SIG-M5 treated with dmso at 0.1 percent for 504 hours (cell line): ENCODE measurements around the gene IFITM10.
A peak's percentile ranks its signal among the peaks of the same experiment; 100 is the strongest.

Experiments
- DNase-seq: peaks from one replicate; lab custom pipeline; 2025; ENCODE audit not compliant: unreplicated experiment; lab: John Stamatoyannopoulos, UW

IFITM10 gene

DNA sequence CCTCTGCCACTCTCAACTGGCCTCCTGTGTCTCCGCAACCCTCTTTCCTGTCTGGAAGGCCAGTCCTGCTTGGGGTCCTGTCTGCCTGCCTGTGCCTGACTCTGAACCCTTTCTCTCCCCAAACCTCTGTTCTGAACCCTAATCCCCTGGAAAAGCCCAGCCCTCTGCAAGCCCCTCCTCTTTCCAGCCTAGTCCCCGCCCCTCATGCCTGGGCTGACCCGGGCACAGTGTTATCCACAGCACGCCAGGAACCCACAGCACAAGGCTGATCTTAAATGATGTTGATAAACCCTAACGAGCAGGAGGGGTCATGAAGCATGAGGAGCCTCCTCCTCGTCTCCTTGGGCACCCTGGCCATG is at the start of gene IFITM10:
Gene IFITM10 (minus strand): TSS at position 115 of the 359 bp plus-strand sequence. CDS start 153 bp downstream, outside the sequence.
- DNase-seq, result no peak

DNA sequence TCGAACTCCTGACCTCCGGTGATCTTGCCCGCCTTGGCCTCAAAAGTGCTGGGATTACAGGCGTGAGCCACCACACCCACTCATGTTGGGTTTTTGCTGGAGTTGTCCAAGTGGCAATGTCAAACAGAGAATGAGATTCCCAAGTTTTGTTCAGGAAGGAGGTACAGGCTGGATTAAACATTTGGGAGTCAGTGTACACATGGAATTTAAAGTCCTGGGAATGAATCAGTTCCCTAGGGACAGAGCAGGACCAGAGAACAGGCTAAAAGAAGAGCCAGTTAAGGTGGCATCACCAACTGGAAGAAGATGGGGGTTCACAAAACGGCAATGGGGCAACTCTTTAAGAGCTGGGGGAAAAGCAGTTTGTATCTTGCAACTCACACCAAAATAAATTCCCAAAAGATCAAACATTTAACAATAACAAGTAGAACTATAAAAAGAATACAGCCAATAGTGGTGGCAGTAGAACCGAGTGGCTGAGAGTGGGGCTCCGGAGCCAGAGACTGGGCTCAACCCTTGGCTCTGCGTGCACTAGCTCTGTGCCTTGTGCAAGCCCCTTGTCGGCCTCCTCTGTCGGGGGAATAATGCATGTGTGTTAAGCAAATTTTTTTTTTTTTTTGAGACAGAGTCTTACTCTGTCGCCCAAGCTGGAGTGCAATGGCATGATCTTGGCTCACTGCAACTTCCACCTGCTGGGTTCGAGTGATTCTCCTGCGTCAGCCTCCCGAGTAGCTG is 47.2 kb upstream of the IFITM10 start:
- DNase-seq, result no peak

DNA sequence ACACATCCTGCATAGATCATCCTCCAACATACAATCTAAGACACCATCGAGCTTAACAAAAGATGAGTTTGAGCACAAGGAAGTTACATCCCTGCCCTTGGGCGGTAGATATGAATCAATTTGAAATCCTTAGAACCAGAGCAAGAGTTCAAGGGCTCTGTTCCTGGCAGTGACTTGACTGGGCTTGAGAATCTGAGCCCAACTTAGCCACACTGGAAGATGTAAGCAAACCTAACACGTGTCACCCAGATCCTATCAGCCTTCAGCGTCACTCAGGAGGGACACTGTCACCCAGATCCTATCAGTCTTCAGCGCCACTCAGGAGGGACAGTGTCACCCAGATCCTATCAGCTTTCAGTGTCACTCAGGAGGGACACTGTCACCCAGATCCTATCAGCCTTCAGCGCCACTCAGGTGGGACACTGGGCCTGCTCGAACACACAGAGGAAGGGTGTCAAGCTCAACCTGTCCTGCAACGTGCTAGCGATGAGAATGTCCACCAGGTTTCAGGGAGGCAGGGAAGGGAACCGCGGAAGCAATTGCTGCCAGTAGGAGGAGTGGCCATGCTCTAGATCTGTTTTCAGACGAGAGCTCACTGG is 46.1 kb upstream of the IFITM10 start:
- DNase-seq, result peak; percentile 54

DNA sequence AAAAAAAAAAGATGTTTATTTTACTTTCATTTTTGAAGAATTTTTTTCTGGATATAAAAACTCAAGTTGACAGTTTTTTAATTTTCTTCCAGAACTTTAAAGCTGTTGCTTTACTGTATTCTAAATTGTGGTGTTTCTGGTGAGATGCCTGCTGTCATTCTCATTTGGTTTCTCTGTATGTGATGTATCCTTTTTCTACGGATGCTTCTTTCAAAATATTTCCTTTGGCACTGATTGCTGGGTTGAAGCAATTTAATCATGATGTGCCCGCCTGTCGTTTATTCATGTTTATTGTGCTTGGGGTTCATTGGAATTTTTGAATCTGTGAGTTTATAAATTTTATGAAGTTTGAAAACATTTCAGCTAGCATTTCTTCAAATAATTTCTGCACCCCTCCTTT is 42.7 kb upstream of the IFITM10 start:
- DNase-seq, result no peak

DNA sequence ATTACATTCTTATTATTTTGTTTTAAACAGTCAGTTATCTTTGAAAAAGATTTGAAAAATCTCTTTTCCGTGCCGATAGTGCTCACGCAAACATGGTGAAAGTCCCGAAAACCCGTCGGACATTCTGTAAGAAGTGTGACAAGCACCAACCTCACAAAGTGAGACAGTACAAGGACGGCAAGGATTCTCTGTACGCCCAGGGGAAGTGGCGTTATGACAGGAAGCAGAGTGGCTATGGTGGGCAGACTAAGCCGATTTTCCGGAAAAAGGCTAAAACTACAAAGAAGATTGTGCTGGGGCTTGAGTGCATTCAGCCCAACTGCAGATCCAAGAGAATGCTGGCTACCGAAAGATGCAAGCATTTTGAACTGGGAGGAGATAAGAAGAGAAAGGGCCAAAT is 42.1 kb upstream of the IFITM10 start:
- DNase-seq, result no peak

DNA sequence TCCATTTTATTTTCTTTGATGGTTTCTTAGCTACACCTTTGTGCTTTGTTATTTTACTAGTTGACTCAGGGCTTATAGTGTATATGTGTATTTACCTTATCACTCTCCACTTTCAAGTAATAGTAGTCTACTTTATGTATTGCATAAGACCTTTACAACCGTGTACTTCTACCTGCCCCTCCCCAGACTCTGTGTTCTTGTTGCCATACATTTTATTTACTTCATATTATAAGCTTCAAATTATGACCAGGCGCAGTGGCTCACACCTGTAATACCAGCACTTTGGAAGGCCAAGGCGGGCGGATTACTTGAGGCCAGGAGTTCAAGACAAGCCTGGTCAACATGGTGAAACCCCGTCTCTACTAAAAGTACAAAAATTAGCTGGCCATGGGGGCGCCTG is 41.5 kb upstream of the IFITM10 start:
- no peak for DNase-seq

DNA sequence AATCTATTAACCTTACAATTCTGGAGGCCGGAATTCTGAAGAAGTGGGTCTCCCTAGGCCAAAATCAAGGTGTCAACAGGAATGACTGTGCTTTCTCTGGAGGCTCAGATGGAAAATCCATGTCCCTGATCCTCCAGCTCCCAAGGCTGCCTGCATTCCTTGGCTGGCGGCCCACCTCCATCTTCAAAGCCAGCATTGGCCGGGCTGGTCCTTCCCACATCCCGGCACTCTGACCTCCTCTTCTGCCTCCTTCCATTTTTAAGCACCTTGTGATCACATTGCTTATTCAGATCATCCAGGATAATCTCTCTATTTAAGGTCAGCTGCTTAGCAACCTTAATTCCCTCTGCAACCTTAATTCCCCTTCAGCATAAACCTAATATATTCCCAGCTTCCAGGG is 36.1 kb upstream of the IFITM10 start:
- DNase-seq, result no peak

DNA sequence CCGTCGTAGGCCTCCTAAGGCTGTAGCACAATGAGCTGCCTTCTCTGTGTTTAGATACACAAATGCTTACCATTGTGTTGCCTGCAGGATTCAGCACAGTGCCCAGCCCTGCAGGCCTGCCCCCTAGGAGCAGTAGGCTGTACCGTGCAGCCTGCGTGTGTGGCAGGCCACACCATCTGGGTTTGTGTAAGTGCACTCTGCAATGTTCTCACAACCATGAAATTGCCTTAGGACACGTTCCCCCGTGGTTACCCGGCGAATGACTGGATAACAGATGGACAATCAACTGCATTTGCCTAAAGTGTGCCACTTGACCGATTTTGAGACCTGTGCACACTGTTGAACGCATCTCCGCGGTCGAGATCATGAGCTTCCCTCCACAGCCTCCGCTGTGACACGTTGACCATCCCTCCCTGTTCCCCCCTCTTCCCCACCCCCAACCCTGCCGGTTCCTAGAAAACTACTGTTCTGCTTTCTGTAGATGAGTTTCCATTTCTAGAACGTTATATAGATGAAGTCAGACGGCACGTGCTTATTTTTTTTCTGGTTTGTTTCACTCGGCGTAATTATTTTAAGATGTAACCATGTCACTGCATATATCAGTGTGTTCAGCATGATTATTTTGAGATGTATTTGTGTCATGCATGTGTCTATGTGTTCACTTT is 35.5 kb upstream of the IFITM10 start:
- DNase-seq, result no peak

DNA sequence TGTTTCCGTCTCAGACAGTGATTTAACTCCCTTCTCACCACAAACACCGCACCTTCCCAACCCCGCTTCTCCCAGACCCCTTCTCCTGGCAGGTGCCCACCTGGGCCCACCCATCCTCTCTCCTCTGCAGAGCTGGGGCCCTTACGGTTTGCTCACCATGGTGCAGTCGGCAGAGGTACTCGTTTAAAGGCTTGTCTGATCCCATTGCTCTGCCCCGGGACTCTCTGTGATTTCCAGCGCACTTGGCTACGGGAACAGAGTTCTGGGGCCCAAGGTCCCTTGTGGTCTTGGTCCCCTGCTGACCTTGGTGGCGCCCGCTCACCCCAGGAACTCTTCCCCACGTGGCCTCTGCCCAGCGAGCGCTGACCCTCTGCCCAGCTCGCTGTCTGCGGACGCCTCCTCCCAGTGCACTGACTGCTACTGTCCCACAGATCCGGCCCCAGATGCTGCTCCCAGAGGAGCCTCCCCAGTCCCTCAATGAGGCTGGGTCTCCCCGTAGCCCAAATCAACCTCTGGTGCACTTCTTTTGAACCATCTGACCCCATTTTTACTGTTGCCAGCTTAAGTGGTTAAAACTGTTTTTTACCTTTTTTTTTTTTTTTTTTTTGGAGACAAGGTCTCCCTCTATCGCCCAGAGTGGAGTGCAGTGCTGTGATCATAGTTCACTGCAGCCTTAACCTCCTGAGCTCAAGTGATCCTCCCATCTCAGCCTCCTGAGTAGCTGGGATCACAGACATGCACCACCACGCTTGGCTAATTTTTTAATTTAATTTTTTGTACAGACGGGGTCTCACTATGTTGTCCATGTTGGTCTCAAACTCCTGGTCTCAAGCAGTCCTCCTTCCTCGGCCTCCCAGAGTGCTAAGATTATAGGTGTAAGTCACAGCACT is 34.6 kb upstream of the IFITM10 start:
- no peak for DNase-seq

DNA sequence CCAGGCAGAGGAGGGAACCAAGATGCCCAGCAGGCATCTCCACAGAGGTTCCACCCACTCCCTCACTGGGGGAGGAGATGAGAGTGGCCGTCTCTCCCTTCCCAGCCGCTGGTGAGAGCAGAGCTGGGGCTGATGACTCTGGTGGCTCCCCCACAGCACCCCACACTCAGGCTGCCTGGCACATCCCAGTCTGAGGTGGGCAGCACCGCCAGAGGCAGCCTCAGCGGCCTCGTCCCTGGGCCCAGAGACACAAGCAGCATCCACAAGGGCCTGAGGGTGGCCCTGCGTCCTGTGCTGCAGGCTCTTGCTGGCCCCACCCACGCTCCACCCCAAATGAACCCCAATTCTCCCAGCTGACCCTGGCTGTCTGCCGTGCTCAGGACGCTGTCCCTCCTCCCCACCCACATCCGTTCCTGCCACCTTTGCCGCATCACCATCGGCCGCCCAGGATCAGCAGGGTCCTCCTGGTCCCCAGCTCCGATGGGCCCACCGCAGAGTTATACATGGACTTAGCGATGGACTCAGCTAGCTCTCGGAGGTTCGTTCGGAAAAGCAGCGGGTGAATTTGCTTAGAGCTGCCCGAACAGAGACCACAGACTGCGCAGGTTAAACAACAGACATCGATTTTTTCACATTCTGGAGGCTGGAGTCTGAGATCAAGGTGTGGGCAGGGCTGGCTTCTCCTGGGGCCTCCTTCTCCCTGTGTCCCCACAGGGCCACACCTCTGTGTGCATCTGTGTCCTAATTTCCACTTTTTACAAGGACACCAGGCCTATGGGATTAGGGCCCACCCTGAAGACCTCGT is 33.5 kb upstream of the IFITM10 start:
- DNase-seq, result no peak

DNA sequence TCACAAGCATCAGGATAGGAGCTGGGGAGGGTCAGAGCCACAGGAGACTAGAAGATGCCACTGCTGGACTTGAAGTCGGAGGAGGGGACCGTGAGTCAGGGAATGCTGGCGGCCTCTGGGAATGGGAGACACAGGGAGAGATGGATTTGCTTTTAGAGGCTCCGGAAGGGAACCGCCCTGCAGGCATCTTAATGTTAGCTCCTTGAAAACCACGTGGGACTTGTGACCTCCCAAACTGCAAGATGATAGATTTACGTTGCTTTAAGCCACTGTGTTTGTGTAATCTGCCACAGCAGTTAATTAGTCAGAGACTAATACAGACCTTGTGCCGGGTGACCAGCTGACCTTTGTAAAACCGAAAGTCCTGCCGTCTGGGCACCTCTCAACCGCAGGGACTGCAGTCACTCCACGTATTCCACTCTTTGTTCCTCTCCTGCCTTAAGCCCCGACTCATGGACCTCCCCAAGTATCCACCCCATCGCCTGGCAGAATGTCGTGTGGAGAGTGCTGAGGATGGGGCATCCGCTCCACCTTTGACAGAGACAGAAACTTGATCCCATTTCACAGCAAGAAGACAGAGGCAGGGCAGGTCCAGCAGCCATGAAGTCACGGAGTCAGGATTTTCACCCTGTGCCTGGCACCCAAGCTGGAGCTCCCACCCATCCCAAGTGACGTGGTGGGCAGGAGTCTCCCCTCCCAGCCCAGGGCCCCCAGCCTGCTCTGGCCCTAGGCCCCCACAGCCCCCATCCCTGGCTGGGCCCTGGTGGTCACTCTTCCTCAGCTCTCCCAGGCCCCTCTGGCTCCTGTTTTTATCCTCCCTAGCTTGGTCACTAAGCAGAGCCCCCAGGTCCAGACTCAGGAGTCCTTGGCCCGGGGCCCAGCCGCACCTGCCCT is 32.7 kb upstream of the IFITM10 start:
- DNase-seq, result no peak

DNA sequence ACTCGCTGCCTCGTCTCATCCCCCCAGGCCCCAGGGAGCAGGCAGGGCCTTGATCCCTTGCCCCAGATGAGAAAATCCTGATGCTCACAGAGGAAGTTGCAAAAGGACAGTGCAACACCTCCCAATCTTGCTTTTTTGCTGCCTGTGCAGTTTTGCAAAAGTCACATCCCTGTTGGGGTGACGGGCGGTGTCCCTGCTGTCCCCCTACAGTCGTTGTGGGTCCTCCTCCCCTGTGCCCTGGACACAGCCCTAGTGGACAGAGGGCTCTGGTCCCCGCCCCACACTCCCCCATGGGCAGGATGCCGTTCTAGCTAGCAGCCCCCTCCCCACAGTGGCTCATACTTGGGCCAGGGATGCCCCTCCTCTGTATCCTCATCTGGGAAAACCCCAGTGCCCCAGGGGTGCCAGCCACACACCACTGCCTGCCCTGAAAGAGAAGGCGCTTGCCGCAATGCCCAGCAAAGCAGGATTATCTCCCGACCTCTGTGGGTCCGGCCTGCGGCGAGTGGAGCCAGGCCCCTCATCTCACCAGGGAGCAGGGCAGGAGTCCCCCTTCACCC is 31.7 kb upstream of the IFITM10 start:
- DNase-seq, result peak; percentile 39

DNA sequence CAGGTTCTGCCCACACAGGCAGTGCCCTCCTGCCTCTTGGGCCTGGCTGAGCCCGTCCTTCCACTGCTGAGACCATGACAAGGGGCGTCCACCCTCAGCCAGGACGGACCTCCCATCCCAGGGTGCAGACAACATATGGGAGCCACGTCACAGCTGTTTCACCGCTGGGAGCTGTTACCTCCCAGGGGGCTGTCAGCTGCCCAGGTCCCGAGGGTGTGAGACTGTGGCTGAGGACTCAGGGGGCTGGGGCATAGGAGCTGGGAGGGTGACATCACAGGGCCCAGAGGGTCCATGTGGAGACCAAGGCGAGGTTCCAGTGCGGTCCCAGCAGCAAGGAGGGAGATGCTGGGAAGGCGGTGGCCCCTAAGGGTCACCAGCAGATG is 31.2 kb upstream of the IFITM10 start:
- no peak for DNase-seq

DNA sequence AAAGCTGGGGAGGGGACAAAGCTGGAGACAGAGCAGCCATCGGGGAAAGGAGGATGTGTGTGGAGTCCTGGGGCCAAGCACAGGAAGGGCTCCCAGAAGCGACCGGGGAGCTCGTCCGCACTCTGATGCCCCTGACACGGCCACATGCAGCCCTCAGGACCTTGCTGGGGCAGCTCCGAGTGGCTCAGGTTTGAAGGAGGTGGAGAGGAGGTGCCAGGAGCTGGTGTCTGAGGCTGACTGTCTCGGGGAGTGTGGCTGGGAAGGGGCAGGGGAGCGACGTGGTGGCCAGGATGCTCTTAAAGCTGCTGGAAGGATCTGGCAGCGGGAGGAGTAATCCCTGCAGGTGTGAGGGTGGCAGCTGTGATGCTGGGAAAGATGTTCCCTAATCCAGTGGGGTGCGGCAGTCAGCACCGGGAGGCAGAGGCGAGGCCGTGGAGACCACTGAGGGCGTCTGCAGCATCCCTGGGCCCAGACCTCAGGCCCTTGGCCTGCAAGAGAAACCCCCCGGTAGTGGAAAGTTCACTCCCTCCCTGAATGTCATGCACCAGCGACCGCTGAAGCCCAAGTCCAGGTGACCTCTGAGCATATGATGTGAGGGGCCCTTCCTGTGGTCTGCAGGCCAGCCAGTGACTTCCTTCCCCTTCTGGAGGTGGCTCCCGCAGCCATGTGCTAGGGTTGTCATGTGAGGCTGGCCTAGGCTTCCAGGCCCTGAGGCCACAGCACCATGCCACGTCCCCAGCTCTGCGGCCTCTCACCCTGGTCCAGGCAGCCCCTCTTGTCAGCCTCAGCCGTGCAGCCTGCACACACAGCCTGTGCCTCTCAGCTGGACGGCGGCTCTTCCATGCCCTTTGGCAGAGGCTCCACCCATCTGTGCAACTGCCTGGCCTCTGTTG is 30.6 kb upstream of the IFITM10 start:
- DNase-seq, result peak; percentile 10

DNA sequence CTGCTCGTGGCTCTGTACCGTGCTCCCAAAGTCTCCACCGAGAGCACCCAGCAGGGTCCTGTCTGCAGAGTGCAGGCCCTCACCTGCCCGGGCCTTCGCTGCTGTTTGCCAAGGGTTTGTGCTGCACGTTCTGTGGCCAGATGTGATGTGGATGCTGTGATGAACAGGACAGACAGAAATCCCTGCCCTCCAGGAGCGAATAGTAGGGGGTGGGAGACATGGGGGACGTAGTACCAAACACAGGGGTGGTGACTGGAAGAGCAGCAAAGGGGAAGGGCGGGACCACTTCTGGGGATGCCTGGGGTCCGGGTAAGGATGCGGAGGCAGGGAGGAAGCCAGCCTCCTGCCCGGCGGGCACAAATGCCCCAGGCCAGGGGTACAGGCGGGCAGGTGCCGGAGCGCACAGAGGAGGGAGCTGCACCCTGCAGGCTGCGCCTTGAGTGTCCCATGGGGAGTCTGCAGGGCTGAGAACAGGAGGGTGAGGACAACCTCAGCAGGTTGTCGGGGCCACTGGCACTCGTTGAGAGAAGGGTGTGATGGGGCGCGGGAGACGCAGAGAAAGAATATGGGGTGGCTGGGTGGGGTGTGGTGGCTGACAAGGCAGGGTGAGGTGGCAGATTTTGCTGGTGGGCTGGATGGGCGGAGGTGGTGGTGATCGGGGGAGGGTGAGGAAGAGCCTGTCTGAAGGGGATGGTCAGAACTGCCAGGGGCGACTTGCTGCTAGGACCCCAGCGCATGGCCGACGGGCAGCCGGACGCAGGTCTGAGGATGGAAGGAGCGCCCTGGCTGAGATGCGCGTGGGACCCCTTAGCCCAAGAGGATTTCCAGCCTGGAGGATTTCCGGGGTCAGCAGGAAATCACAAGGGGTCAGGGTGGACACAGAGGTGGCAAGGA is 29.7 kb upstream of the IFITM10 start:
- DNase-seq, result no peak

DNA sequence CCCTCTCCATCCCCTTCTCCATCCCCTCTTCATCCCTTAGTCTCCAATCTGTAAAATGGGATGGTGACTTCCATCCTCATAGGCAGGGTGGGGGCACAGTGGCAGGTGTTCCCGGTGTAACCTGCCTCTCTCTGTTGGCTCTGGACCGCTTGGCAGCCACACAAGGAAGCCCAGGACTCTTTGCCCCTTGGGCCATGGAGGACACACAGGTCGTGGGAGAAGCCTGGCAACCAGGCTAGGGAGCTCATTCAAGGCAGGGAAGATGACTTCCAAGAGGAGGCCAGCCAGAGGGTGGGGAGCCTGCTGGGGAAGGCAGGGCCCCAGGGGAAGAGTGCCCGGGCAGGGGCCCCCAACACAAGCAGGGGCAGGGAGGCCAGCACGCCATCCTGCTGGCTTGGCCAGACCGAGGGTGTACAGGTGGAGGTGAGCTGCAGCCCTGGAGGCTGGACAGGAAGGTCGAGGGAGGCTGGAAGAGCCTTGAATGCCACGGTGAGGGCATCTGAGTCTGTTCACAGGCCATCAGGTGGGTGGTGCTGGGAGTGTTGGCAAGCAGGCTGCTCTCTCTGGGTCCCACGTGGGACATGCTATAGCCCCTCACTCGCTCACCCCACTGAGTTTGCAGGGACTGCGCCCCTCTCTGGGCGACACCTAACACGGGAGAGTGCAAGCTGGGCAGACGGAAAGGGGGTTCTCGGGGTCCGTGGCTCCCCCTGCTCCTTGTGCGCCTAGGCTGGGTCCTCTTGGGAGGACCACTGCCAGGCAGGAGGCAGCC is 28.8 kb upstream of the IFITM10 start:
- no peak for DNase-seq
